ENCODE measurements around the gene TMEM101. TPM values are rescaled to one million over a fixed set of nuclear protein-coding genes. Genes with fewer than 3 reads are reported as not detected.
A peak's percentile ranks its signal among the peaks of the same experiment; 100 is the strongest.

Gene TMEM101
- total and polyA plus RNA-seq, 2 of the 13 experiments (the other 11 are each of a cell fraction or from before 2014, with no cell fraction given): 72.0 to 100 TPM

DNA sequence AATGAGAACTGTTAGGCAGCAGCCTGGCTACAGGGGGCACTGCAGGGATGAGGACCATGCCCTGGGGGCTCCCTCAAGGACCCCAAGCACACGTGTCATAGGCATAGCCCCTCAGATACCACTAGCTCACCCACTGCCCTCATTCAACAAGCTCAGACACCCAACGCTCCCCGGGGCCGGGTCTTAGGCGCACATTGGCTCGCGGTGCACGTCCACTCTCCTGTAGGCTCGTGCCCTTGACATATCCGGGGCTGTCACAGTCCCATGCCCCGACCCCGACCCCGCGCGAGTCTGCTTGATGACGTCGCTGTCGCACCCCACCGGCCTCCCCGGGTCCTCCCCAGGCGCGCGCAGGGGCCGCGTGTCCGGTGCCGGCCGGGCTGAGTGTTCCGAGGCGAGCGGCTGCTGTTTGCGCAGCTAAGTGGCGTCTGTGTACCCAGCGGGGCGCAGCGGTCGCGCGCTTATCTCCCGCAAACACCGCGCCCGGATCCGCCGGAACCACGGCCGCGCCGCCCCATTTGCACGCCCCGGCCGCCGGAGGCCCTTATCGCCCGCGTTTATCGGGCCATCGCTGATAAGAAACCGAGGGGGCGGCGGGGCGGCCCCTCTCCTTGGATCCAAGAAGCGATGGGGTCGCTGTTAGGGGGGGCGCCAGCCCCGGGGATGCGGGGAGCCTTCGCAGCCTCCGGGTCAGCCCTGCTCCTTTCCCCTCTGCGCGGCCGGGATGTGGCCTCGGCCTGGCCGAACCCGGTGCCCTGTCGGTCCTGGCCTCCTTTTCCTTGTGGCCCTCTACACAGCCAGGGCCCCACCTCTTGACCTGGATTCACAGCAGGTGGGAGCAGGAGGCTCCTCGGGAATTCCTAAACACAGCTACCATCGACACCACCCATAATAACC is 31.0 kb downstream of the TMEM101 start (continued):
- TF ChIP-seq DBP (CRISPR knock-in tag; IDR thresholded peaks at IDR 0.05; ENCODE audit: not compliant biosample characterization) (no peak), ZNF724P (CRISPR knock-in tag; IDR thresholded peaks at IDR 0.05; ENCODE audit: borderline replicate concordance) (peak; percentile 95), ZBTB8A (CRISPR knock-in tag; IDR thresholded peaks at IDR 0.05; ENCODE audit: borderline replicate concordance, low read depth) (0 out of 2 replicates have a peak, but pooled peaks have one; percentile 62), HHEX (CRISPR knock-in tag; IDR thresholded peaks at IDR 0.05) (peak; percentile 26; the same call in 1 of the 2 replicates), ZNF232 (CRISPR knock-in tag; IDR thresholded peaks at IDR 0.05; ENCODE audit: borderline replicate concordance) (peak; percentile 78; the same call in 1 of the 2 replicates), ARNT (IDR thresholded peaks at IDR 0.05) (no peak), ZBTB25 (CRISPR knock-in tag; IDR thresholded peaks at IDR 0.05) (peak; percentile 95), ATAD3A (CRISPR knock-in tag; IDR thresholded peaks at IDR 0.05) (no peak), AGO1 (IDR thresholded peaks at IDR 0.05; ENCODE audit: low read depth, low read length, poor library complexity, severe bottlenecking) (no peak), SETDB1 (CRISPR knock-in tag; IDR thresholded peaks at IDR 0.05; ENCODE audit: borderline replicate concordance) (no peak), SP1 (IDR thresholded peaks at IDR 0.05) (no peak), SP1 (CRISPR knock-in tag; IDR thresholded peaks at IDR 0.05) (no peak; the same call in 1 of the 2 replicates), GABPA (IDR thresholded peaks at IDR 0.05; ENCODE audit: low read depth, low read length) (peak; percentile 23; the same call in 1 of the 2 replicates), GABPA (CRISPR knock-in tag; IDR thresholded peaks at IDR 0.05; ENCODE audit: low read depth) (peak; percentile 42), MEIS2 (CRISPR knock-in tag; IDR thresholded peaks at IDR 0.05) (peak; percentile 96), TCF7L2 (IDR thresholded peaks at IDR 0.05; ENCODE audit: low read depth, low read length) (no peak), ZFP37 (CRISPR knock-in tag; IDR thresholded peaks at IDR 0.05; ENCODE audit: borderline replicate concordance) (peak; percentile 66; the same call in 1 of the 2 replicates), HES4 (CRISPR knock-in tag; IDR thresholded peaks at IDR 0.05; ENCODE audit: borderline replicate concordance) (peak; percentile 21; the same call in 1 of the 2 replicates), ZSCAN21 (CRISPR knock-in tag; IDR thresholded peaks at IDR 0.05; ENCODE audit: borderline replicate concordance) (peak; percentile 96), GTF3A (CRISPR knock-in tag; conservative IDR thresholded peaks at IDR 0.05) (peak; percentile 88; the same call in 1 of the 2 replicates)
- TF ChIP-seq, protein P1, sequence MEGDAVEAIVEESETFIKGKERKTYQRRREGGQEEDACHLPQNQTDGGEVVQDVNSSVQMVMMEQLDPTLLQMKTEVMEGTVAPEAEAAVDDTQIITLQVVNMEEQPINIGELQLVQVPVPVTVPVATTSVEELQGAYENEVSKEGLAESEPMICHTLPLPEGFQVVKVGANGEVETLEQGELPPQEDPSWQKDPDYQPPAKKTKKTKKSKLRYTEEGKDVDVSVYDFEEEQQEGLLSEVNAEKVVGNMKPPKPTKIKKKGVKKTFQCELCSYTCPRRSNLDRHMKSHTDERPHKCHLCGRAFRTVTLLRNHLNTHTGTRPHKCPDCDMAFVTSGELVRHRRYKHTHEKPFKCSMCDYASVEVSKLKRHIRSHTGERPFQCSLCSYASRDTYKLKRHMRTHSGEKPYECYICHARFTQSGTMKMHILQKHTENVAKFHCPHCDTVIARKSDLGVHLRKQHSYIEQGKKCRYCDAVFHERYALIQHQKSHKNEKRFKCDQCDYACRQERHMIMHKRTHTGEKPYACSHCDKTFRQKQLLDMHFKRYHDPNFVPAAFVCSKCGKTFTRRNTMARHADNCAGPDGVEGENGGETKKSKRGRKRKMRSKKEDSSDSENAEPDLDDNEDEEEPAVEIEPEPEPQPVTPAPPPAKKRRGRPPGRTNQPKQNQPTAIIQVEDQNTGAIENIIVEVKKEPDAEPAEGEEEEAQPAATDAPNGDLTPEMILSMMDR (CRISPR knock-in tag; IDR thresholded peaks at IDR 0.05): peak; percentile 60
- TF ChIP-seq, protein P2, sequence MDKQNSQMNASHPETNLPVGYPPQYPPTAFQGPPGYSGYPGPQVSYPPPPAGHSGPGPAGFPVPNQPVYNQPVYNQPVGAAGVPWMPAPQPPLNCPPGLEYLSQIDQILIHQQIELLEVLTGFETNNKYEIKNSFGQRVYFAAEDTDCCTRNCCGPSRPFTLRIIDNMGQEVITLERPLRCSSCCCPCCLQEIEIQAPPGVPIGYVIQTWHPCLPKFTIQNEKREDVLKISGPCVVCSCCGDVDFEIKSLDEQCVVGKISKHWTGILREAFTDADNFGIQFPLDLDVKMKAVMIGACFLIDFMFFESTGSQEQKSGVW (CRISPR knock-in tag; IDR thresholded peaks at IDR 0.05; ENCODE audit: borderline replicate concordance): no peak
- TF ChIP-seq, protein P3, sequence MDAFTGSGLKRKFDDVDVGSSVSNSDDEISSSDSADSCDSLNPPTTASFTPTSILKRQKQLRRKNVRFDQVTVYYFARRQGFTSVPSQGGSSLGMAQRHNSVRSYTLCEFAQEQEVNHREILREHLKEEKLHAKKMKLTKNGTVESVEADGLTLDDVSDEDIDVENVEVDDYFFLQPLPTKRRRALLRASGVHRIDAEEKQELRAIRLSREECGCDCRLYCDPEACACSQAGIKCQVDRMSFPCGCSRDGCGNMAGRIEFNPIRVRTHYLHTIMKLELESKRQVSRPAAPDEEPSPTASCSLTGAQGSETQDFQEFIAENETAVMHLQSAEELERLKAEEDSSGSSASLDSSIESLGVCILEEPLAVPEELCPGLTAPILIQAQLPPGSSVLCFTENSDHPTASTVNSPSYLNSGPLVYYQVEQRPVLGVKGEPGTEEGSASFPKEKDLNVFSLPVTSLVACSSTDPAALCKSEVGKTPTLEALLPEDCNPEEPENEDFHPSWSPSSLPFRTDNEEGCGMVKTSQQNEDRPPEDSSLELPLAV (CRISPR knock-in tag; conservative IDR thresholded peaks at IDR 0.05; ENCODE audit: low read depth): no peak

Measured in HepG2 (cell line).